Retinal pigment epithelial cell (primary cell): ENCODE results near the gene CRYBG3.

Experiments
- DNase-seq: peaks from one replicate; pipeline ENCODE4 v3.0.0-alpha.2; 2010; ENCODE audit warnings: low read depth
- H3K4me3 ChIP-seq: 2 replicates; pipeline ENCODE4 v1.5.1; 2011; ENCODE audit warnings: mild to moderate bottlenecking, low read length, control low read depth, moderate library complexity
- TF ChIP-seq, protein P1 (sequence below): conservative IDR thresholded peaks from 2 replicates; pipeline ENCODE4 v1.5.1; 2011; ENCODE audit warnings: low read depth, low read length, control low read depth, inconsistent platforms

Gene CRYBG3

DNA sequence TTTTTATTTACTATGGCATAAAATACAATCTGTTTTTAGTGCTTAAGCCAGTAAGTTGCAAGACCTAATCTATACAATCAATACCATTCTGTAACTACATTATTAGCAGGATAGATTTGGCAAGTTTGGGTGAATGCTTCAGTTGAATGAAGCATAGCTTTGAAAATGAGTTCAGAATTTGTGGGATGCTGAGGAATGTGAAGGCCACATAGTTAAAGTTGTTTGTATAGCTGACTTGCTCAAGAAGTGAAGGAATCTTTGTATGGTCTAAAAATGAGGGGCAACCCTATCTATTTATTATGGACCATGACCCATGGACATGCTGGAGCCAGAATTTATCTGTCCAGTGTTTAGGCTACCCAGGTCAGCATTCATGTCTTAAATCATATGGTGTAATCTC, 58.5 kb downstream of the CRYBG3 start:
- H3K4me3 ChIP-seq, result no peak overlapping the region
- no peak for DNase-seq
- TF ChIP-seq, protein P1, sequence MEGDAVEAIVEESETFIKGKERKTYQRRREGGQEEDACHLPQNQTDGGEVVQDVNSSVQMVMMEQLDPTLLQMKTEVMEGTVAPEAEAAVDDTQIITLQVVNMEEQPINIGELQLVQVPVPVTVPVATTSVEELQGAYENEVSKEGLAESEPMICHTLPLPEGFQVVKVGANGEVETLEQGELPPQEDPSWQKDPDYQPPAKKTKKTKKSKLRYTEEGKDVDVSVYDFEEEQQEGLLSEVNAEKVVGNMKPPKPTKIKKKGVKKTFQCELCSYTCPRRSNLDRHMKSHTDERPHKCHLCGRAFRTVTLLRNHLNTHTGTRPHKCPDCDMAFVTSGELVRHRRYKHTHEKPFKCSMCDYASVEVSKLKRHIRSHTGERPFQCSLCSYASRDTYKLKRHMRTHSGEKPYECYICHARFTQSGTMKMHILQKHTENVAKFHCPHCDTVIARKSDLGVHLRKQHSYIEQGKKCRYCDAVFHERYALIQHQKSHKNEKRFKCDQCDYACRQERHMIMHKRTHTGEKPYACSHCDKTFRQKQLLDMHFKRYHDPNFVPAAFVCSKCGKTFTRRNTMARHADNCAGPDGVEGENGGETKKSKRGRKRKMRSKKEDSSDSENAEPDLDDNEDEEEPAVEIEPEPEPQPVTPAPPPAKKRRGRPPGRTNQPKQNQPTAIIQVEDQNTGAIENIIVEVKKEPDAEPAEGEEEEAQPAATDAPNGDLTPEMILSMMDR, result no peak

DNA sequence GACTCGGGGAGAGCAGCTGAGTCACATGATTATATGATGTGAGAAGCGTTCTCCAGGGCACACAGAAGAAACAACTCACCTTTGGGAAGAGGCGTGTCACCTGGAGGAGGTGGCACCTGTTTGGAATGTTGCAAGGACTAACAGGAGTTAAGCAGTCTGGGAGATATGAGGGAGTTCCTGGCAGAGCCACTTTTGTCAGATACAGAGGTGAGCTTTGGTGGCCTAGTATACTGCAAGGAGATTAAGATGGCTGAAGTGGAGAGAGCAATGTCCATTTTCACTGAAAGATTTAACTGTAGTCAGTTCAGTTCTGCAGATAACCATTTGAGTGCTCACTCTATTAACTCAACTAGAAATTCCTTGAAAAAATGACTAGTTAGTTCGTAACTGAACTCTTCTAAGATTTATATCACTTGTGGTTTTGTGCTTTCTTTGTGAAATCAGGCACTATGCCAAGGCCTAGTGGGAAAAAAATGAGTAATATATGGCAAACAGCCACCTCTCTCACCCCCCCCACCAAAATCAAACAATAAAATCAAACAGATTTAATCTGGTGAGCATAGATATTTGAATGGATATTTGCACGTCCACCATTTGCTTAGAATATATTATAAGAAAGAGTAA, 61.3 kb downstream of the CRYBG3 start:
- DNase-seq, result peak; percentile 29
- TF ChIP-seq, protein P1, result no peak
- H3K4me3 ChIP-seq, result no peak overlapping the region

DNA sequence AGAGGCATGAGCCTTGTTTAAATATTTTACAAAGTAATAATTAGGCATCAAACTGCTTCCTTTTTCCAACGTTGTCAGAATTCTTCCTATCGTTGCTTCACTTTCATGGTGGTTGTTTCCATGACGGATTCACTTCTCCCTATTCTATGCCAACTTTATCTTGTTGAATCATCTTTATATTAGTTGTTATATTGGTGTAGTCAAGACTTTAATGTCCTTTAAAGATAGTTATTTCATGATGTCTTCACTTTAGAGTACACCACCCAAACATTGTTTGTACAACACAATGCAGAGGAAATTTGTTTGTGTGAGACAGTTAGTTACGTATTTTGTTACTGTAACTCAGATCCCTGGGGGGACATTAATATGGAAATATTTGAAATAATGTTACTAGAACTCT, 61.9 kb downstream of the CRYBG3 start:
- H3K4me3 ChIP-seq, result no peak overlapping the region
- no peak for DNase-seq
- TF ChIP-seq, protein P1, result no peak

DNA sequence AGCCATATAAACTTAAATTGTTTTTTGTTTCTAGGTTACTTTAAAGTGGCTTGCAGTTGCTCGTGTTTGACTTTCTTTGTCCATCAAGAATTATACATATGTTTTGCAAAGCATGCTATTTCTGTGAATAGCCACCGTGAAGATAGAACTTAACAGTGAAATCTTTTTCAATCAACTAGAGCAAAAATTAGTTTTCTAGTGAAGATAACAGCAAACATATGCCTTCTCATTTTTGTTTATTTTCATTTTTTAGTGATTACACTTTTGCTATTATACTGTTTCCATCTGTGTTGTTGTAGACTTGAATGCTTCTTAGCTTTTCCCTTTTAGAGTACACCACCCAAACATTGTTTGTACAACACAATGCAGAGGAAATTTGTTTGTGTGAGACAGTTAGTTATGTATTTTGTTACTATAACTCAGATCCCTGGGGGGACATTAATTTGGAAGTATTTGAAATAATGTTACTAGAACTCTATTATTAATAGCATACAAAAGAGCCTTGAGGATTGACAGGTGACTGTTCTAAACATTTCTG, 62.8 kb downstream of the CRYBG3 start:
- no peak overlapping the region for H3K4me3 ChIP-seq
- no peak for DNase-seq

DNA sequence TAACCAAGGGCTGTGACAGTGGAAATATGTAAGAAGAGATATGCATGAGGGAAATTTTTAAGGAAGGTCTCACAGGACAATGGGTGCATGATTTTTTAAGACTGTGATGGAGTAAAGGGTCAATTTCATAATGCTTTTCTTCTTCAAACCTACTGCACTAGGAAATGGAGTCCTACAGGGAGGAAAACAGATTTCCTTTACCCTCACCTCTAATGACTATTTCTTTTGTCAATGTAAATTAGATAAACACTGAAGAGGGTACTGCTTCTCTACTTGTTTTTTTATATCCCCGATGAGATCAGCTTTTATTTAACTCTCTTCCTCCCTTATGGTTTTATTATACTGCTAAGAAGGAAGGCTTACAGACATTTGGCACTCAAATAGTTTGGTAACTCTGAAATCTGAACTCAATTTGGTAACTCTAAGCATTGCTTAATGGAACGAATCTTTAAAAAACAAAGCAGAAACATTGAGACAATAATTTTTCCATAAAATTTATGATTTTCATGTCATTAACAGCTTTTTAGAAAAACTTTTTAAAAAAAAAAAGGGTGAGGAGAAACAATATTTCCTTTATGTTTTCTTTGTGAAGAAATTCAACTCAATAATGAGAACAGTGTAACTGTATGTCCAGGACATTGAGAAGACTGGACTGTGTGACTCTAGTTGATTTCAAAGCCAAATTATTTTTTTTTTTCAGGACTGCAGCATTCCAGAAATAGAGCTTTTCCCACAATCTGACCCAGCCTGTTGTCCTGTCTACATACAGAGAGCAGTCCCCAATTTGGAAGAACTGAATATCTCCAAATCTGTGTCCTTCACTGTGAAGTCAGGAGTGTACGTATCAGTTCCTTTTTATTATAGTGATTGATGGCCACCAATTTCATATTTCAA, 64.4 kb downstream of the CRYBG3 start:
- H3K4me3 ChIP-seq, result no peak overlapping the region
- TF ChIP-seq, protein P1, result no peak

More for the DNA sequence above, 62.8 kb downstream of the CRYBG3 start:
- TF ChIP-seq, protein P1, result no peak

DNA sequence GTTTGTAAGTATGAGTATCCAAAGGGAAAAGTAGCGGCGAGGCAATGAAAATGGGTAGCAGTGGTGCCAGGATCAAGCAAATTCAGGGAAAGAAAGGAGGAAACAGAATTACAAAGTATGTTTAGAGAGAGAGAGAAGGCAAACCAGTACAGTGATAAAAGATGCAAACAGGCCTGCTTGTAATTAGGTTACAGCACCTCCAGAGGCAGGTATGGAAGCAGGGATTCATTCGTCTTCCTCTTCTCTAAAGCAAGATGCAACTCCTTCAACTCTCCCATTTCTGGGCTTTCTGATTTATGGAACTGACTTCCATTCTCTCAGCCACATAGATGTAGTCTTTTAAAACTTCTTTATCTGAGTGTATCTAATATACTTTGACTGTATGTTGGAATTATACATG, 68.0 kb downstream of the CRYBG3 start:
- TF ChIP-seq, protein P1, result no peak
- no peak for DNase-seq
- H3K4me3 ChIP-seq, result no peak overlapping the region

More for the DNA sequence above, 64.4 kb downstream of the CRYBG3 start:
- no peak for DNase-seq
